GM21528 (cell line): ENCODE data around the gene FNDC11.

Experiments
- ATAC-seq: cut with Tn5 transposase; IDR thresholded peaks from one replicate; pipeline ENCODE4 v1.9.1; 2021; ENCODE audit warnings: mild to moderate bottlenecking, moderate library complexity; ENCODE audit not compliant: unreplicated experiment, low FRiP score

The FNDC11 gene

GRCh38 chr20:63539092-63539430 lies 14.9 kb upstream of the FNDC11 start:
- no peak for ATAC-seq

- ATAC-seq: no peak
These were observed 14.3 kb upstream of the FNDC11 start for GRCh38 chr20:63539441-63540370.

- ATAC-seq: no peak
These were observed 13.4 kb upstream of the FNDC11 start for GRCh38 chr20:63540417-63541186.

- no peak for ATAC-seq
These were observed 12.6 kb upstream of the FNDC11 start for GRCh38 chr20:63541371-63541770.

- no peak for ATAC-seq
These were observed 11.9 kb upstream of the FNDC11 start for GRCh38 chr20:63542031-63542559.

GRCh38 chr20:63542696-63543095 lies 11.3 kb upstream of the FNDC11 start:
- ATAC-seq: no peak

GRCh38 chr20:63543131-63543530 lies 10.8 kb upstream of the FNDC11 start:
- no peak for ATAC-seq

- ATAC-seq: no peak
These were observed 10.2 kb upstream of the FNDC11 start for GRCh38 chr20:63543733-63544132.

GRCh38 chr20:63544241-63544957 lies 9.6 kb upstream of the FNDC11 start:
- ATAC-seq: no peak

- ATAC-seq: no peak
These were observed 8.9 kb upstream of the FNDC11 start for GRCh38 chr20:63544958-63545516.

GRCh38 chr20:63545814-63546213 lies 8.1 kb upstream of the FNDC11 start:
- no peak for ATAC-seq

- no peak for ATAC-seq
These were observed 7.6 kb upstream of the FNDC11 start for GRCh38 chr20:63546256-63546955.

- ATAC-seq: no peak
These were observed 6.8 kb upstream of the FNDC11 start for GRCh38 chr20:63546956-63547724.

GRCh38 chr20:63547725-63548480 lies 6.1 kb upstream of the FNDC11 start, which contains the start of gene SRMS:
Gene SRMS (minus strand): TSS chr20:63547749. CDS start chr20:63547463, 286 bp downstream.
- ATAC-seq: no peak

GRCh38 chr20:63548542-63548941 lies 5.4 kb upstream of the FNDC11 start:
- no peak for ATAC-seq

- no peak for ATAC-seq
These were observed 4.9 kb upstream of the FNDC11 start for GRCh38 chr20:63549019-63549418.

GRCh38 chr20:63549679-63550282 lies 4.2 kb upstream of the FNDC11 start:
- no peak for ATAC-seq

GRCh38 chr20:63551068-63551467 lies 2.9 kb upstream of the FNDC11 start:
- ATAC-seq: no peak
